ENCODE results near the gene SNRPD2. TPM values are rescaled to one million over a fixed set of nuclear protein-coding genes. Genes with fewer than 3 reads are reported as not detected.
"Not testable (repeated sequence)": the region's sequence is repeated elsewhere in the genome, so short reads cannot be mapped to it uniquely, and the experiment has no call there.

Gene SNRPD2
- 100 to 1,000 TPM; 619 to 839 TPM for total RNA-seq

- intact Hi-C loops (cut with DNase I, micrococcal nuclease) = loop anchor here (1.0 to 5.0 kb wide), 26 partner anchors 14 to 1356 kb away; partner anchors contain the start of genes FBXO46 (in 2 of the 2), OPA3 (in 2 of the 2), CCDC61 (in 1 of the 2) and CLPTM1 (in 1 of the 2)
- ATAC-seq (peak; percentile 60), DNase-seq (peak; percentile 95)
- POLR2A ChIA-PET = interaction anchor here (0.6 to 2.0 kb wide), 13 partner anchors 15 to 714 kb away, joined by 3 to 25 read pairs (median 3); partner anchors contain the start of genes EML2, FOSB and SIX5
- Mint-ChIP-seq H3K4me1 (peaks cover 21% of the 10 kb centered on the region), H3K36me3 (ENCODE audit: low read depth) (peaks cover 57% of the 10 kb centered on the region), H3K27me3 (no peaks in the 10 kb centered on the region), H3K27ac (peak within 1 kb of the TSS; percentile 97), H3K9me3 (ENCODE audit: low read depth) (no peaks in the 10 kb centered on the region), H3K4me3 (peak within 1 kb of the TSS; percentile 89)
- CTCF ChIA-PET = interaction anchor here (0.7 to 4.3 kb wide), 25 partner anchors 8 to 1822 kb away, joined by 3 to 75 read pairs (median 6); partner anchors contain the start of gene OPA3
Measured at GRCh38 chr19:45691516-45692186, at the start of gene SNRPD2. Gene SNRPD2 (minus strand): TSS chr19:45691953. CDS start chr19:45691888, 65 bp downstream.

GRCh38 chr19:45739498-45740439, 48.0 kb upstream of the SNRPD2 start:
- ChIA-PET POLR2A (no interaction called here), CTCF (interaction anchor here (1.5 kb wide), 1 partner anchor 9 kb away, joined by 8 read pairs; the partner anchor contains the start of gene FBXO46)
- H3K27me3 Mint-ChIP-seq = peaks cover 4% of the 10 kb centered on the region
- intact Hi-C loops (cut with DNase I, micrococcal nuclease) = no loop called here
- no peak overlapping the region for H3K4me3 Mint-ChIP-seq
- H3K4me1 Mint-ChIP-seq = no peaks in the 10 kb centered on the region
- H3K27ac Mint-ChIP-seq = no peak overlapping the region
- H3K9me3 Mint-ChIP-seq (ENCODE audit: low read depth) = no peaks in the 10 kb centered on the region
- DNase-seq (no peak), ATAC-seq (no peak)
- H3K36me3 Mint-ChIP-seq (ENCODE audit: low read depth) = no peaks in the 10 kb centered on the region

- DNase-seq = no peak
- no peaks in the 10 kb centered on the region for H3K9me3 Mint-ChIP-seq (ENCODE audit: low read depth)
- ChIA-PET POLR2A (interaction anchor here (0.7 kb wide), 1 partner anchor 121 kb away, joined by 3 read pairs; no protein-coding TSS in a partner anchor), CTCF (interaction anchor here (0.6 to 1.1 kb wide), 2 partner anchors 255 to 673 kb away, joined by 3 to 4 read pairs; no protein-coding TSS in a partner anchor)
- H3K27ac Mint-ChIP-seq = no peak within 1 kb of the TSS
- peaks cover 2% of the 10 kb centered on the region for H3K27me3 Mint-ChIP-seq
- H3K4me1 Mint-ChIP-seq = peaks cover 17% of the 10 kb centered on the region
- intact Hi-C loops (cut with DNase I, micrococcal nuclease) = no loop called here
- H3K36me3 Mint-ChIP-seq (ENCODE audit: low read depth) = peaks cover 8% of the 10 kb centered on the region
- ATAC-seq = no peak
- no peak within 1 kb of the TSS for H3K4me3 Mint-ChIP-seq
Measured at GRCh38 chr19:45733160-45733810, 41.5 kb upstream of the SNRPD2 start, which contains the start of gene MEIOSIN. Gene MEIOSIN (plus strand): TSS chr19:45733439. CDS start chr19:45735377, 1,938 bp downstream.

GRCh38 chr19:45730368-45731288, 38.9 kb upstream of the SNRPD2 start, which contains the start of gene FBXO46:
Gene FBXO46 (minus strand): TSS chr19:45730896. CDS start chr19:45713495, 17,401 bp downstream.
- Mint-ChIP-seq H3K27ac (peak within 1 kb of the TSS; percentile 90), H3K27me3 (no peaks in the 10 kb centered on the region), H3K4me1 (peaks cover 35% of the 10 kb centered on the region), H3K4me3 (peak within 1 kb of the TSS; percentile 88), H3K36me3 (ENCODE audit: low read depth) (peaks cover 11% of the 10 kb centered on the region), H3K9me3 (ENCODE audit: low read depth) (no peaks in the 10 kb centered on the region)
- ATAC-seq (peak; percentile 99), DNase-seq (peak; percentile 97)
- intact Hi-C loops (cut with DNase I, micrococcal nuclease) = loop anchor here (1.0 to 2.0 kb wide), 11 partner anchors 13 to 265 kb away; partner anchors contain the start of genes QPCTL (in 2 of the 2), CCDC61 (in 1 of the 2), DMWD (in 1 of the 2) and IRF2BP1 (in 1 of the 2)
- POLR2A ChIA-PET = interaction anchor here (0.5 to 1.7 kb wide), 4 partner anchors 13 to 806 kb away, joined by 3 to 6 read pairs (median 4); no protein-coding TSS in a partner anchor
- CTCF ChIA-PET = interaction anchor here (0.6 to 2.6 kb wide), 10 partner anchors 10 to 118 kb away, joined by 3 to 24 read pairs (median 4); partner anchors contain the start of genes QPCTL and SIX5

- Mint-ChIP-seq H3K4me3 (peak overlapping the region; percentile 88), H3K27me3 (no peaks in the 10 kb centered on the region), H3K27ac (peak overlapping the region; percentile 90), H3K36me3 (ENCODE audit: low read depth) (peaks cover 11% of the 10 kb centered on the region), H3K4me1 (peaks cover 36% of the 10 kb centered on the region), H3K9me3 (ENCODE audit: low read depth) (no peaks in the 10 kb centered on the region)
- ATAC-seq (no peak), DNase-seq (peak; percentile 47)
- intact Hi-C loops (cut with DNase I, micrococcal nuclease) = loop anchor here (1.0 to 2.0 kb wide), 10 partner anchors 13 to 265 kb away; partner anchors contain the start of genes QPCTL (in 2 of the 2), CCDC61 (in 1 of the 2), DMWD (in 1 of the 2) and IRF2BP1 (in 1 of the 2)
- POLR2A ChIA-PET = interaction anchor here (0.6 to 1.7 kb wide), 3 partner anchors 12 to 41 kb away, joined by 5 to 6 read pairs (median 5); no protein-coding TSS in a partner anchor
- CTCF ChIA-PET = interaction anchor here (0.6 to 2.6 kb wide), 5 partner anchors 10 to 276 kb away, joined by 3 to 24 read pairs (median 8); partner anchors contain the start of gene SIX5
Measured at GRCh38 chr19:45729800-45730290, 38.1 kb upstream of the SNRPD2 start.

- DNase-seq; H3K27ac Mint-ChIP-seq; ATAC-seq; H3K4me3 Mint-ChIP-seq; intact Hi-C loops (cut with DNase I, micrococcal nuclease); H3K27me3 Mint-ChIP-seq; H3K9me3 Mint-ChIP-seq (ENCODE audit: low read depth); POLR2A ChIA-PET: not testable (repeated sequence)
- Mint-ChIP-seq H3K4me1 (peaks cover 41% of the 10 kb centered on the region), H3K36me3 (ENCODE audit: low read depth) (peaks cover 14% of the 10 kb centered on the region)
- CTCF ChIA-PET = interaction anchor here (2.6 kb wide), 1 partner anchor 12 kb away, joined by 24 read pairs; no protein-coding TSS in a partner anchor
Measured at GRCh38 chr19:45728683-45729082, 36.9 kb upstream of the SNRPD2 start.

- H3K27ac Mint-ChIP-seq; DNase-seq; POLR2A ChIA-PET; H3K27me3 Mint-ChIP-seq; intact Hi-C loops (cut with DNase I, micrococcal nuclease); H3K4me3 Mint-ChIP-seq; H3K9me3 Mint-ChIP-seq (ENCODE audit: low read depth); ATAC-seq: not testable (repeated sequence)
- Mint-ChIP-seq H3K4me1 (peaks cover 45% of the 10 kb centered on the region), H3K36me3 (ENCODE audit: low read depth) (peaks cover 35% of the 10 kb centered on the region)
- CTCF ChIA-PET = interaction anchor here (0.7 to 1.5 kb wide), 3 partner anchors 10 to 535 kb away, joined by 4 to 5 read pairs (median 5); partner anchors contain the start of gene FBXO46
Measured at GRCh38 chr19:45720065-45720464, 28.3 kb upstream of the SNRPD2 start.

- Mint-ChIP-seq H3K27me3 (no peaks in the 10 kb centered on the region), H3K36me3 (ENCODE audit: low read depth) (peaks cover 31% of the 10 kb centered on the region), H3K9me3 (ENCODE audit: low read depth) (no peaks in the 10 kb centered on the region), H3K27ac (peak overlapping the region; percentile 94), H3K4me3 (peak overlapping the region; percentile 93), H3K4me1 (peaks cover 44% of the 10 kb centered on the region)
- DNase-seq (no peak), ATAC-seq (no peak)
- intact Hi-C loops (cut with DNase I, micrococcal nuclease) = loop anchor here (1.0 to 5.0 kb wide), 18 partner anchors 12 to 884 kb away; partner anchors contain the start of genes FBXO46 (in 2 of the 2), OPA3 (in 2 of the 2), QPCTL (in 2 of the 2) and BLOC1S3 (in 1 of the 2)
- POLR2A ChIA-PET = interaction anchor here (0.5 to 2.6 kb wide), 5 partner anchors 12 to 72 kb away, joined by 4 to 25 read pairs (median 6); partner anchors contain the start of genes FBXO46, QPCTL and SNRPD2
- CTCF ChIA-PET = interaction anchor here (0.7 to 5.3 kb wide), 5 partner anchors 12 to 191 kb away, joined by 3 to 75 read pairs (median 9); partner anchors contain the start of genes FBXO46, QPCTL, SIX5 and SNRPD2
Measured at GRCh38 chr19:45717983-45718650, 26.4 kb upstream of the SNRPD2 start.

Measured in activated CD4-positive, alpha-beta T cell treated with anti-CD3 and anti-CD28 coated beads for 36 hours (primary cell).